ENCODE results near the gene OR4F6.
"Not testable (repeated sequence)": the region's sequence is repeated elsewhere in the genome, so short reads cannot be mapped to it uniquely, and the experiment has no call there.

OR4F6 gene, protein sequence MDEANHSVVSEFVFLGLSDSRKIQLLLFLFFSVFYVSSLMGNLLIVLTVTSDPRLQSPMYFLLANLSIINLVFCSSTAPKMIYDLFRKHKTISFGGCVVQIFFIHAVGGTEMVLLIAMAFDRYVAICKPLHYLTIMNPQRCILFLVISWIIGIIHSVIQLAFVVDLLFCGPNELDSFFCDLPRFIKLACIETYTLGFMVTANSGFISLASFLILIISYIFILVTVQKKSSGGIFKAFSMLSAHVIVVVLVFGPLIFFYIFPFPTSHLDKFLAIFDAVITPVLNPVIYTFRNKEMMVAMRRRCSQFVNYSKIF

DNA sequence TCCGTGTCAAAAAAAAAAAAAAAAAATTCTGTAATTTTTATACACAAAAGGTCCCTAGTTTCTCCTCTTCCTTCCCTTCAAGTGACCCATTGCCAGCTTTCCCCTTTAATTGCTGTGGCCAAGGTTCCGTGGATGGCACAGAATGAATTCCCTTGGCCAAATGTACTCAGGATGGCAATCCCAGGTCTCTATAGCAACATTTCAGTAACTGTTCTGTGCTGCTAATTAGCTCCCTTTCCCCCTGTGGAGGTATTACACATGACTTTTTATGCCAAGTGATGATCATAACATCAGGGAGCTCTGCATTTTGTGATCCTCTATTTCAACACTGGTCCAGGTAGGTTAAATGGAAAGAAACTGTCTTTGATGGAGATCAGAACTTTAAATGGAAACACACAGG, at the start of gene OR4F6:
OR4F6 (plus strand) TSS at position 301 of the 400 bp plus-strand sequence. CDS start 2,211 bp downstream, outside the sequence.
- DNase-seq: no peak

DNA sequence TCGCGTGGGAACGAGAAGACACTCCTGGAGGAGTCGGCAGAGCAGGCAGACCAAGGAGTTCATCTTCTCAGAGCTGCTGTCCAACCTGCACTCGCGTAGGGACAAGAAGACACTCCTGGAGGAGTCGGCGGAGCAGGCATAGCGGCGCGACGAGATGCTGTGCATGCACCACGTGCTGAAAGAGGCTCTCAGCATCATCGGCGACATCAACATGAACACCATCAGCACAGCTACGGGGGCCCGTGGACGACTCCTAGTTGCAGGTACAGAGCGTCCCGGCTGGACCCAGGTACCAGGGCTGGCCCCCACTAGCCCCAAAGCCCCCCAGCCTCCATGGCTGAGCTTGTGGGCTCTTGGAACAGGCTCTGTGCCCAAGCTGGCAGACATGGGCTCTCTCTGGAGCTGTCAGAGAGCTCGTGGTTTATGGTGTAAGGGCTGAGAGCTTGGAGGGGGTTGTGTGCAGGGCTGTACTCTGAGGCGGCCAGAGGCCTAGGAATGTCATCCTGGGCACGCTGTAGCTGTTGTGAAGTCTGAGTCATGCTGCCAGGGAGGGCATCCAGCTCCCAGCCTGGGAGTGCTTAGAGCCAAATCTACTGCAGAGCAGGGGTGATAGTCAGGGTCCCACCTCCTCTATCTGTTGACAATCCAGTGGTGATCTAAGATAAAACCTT, 38.5 kb upstream of the OR4F6 start:
- not testable (repeated sequence) for DNase-seq

DNA sequence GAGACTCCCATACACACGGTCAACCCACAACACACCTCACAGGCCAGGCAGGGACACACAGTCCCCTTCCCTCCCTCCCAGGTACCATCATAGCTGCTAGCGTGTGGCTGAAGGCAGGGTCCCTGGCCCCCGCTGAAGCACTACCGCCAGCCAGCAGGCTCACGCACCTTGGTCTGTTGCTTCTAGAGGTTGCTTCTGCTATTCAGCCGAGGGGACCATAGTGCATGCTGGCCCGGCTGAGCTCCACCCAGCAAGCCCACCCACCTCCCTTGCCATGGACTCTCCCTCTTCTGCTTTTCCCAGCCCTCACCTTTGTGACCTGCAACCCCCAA, 38.0 kb upstream of the OR4F6 start:
- DNase-seq: not testable (repeated sequence)

DNA sequence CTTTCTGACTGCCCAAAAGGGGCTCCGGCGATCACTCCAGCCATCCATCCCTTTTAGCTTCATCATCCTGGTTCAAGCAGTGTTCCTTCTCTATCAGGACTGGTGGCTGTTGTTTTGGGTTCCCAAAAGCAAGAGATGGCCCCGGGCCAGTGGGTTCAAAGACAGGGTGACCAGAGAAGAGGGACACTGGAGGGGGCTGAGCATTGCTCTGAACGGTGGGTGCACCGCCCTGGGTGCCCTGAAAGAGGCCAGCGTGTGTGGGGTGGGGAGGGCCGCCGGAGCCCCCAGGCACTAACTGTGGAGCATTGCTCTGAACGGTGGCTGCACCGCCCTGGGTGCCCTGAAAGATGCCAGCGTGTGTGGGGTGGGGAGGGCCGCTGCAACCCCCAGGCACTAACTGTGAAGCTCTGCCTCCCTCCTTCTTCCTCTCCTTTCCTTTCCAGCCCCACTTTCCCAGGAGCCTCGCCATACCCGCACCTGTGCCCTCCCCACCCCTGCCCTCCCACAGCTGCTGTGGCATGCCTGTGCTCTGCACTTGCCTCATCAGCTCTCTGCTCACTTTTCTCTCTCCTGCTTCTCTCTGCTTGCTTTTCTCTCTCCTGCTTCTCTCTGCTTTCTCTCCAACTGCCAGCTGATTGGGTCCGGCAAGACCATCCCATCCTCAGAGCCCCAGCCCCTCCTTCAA, 37.4 kb upstream of the OR4F6 start:
- no peak for DNase-seq

DNA sequence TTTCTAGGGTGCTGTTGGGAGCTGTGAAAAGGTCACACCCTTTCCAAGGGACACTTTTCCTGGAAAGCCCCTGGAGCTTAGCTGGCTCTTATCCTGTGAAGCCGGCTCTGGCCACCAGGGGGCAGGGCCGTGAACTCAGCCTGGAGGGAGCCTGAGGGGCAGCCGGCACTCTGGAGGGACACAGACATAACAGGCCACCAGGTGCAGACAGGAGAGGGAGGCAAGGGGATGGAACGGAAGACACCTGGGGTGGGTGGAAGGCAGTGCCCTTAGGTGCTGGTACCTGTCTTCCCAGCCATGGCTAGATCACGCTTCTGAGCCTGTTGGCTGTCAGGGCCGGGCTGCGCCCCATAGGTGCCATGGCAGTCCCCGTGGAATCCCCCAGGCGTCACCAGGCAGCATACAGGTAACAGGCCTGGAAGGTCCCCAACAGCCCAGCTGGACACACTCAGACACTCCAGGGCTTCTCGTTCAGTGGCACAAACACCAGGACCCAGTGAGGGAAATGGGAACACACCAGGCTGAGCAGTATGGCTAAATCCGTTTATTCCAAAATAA, 36.1 kb upstream of the OR4F6 start:
- DNase-seq: not testable (repeated sequence)

DNA sequence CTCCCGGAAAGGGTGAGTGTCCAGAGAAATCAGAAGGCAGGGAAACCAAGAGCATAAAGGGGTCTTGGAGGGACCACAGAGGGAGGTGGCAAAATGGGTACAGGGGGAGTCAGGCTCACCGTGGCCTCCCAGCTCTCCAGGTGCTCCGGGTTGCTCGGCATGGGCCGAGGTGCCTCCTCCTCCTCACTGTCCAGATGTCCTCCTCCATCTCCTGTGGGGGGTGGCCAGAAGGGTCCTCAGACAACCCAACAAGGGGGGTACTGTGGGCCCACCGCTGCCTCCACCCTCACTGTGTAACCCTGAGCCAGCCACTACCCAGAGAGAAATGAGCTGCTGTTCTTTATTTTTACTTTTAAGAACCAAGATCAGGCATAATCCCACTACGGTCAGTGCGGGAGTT, 30.4 kb upstream of the OR4F6 start:
- DNase-seq: no peak

DNA sequence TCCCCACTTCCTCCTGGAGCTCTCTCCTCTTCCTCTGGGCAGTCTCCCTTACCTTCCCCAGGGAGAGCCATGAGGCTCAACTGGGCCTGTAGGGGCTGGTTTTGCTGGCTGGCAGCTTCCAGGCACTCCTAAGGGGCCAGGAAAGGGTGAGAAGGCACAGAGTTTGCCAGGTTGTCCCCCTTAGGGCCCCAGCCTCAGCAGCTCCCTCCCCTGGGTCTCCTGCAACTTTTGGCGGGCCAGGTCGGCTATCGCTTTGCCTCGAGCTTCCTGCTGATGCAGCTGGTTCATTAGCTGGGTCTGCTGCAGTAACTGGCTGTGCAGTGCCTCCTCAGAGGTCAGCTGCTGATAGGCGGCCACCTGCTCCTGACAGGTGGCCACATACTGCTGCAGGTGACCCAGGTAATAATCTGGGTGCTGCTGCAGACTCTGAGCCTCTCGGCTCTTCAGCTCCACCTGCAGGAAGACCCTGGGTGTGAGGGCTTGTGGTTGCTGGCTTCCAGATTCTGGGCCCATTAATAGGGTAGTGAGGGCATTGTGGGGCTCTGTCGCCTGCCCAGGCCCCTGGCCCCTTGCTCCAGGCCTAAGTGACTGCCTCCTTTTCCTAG, 29.7 kb upstream of the OR4F6 start:
- DNase-seq: no peak

DNA sequence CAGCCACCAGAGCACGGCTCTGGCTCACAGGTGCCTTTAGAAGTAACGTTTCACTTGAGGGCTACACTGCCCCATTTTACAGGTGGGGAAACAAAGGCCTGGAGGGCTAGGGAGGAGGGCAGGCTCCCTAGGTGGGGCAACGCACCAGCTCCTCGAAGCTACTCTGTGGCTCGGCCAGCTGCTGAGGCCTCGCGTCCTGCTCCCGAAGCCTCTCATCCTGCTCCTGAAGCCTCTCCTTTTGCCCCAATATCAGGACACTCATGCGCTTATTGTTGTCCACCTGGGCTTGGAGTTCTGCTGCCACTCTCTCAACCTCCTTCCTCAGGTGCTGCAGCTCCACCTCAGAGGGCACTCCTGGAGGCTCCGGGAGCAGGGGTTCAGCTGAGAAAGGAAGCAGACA, 28.2 kb upstream of the OR4F6 start:
- no peak for DNase-seq

DNA sequence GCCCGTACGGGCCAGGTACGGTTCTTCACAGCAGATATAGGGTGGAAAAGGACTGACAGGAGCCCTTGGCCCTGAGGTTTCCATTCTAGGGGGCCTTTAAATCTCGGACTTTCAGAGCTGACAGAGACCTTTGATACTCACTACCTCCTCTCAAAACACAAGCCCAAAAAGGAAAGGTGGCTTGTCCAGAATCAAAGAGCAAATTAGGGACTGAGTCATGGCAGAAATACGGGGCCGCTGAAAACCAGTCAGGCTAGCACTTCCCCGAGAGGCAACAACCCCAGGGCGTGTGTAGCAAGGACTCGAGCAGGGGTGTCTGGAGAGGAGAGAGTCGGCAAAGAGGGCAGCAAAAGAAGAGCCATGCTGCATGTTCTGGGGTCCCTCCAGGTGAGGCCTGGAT, 24.7 kb upstream of the OR4F6 start:
- DNase-seq: not testable (repeated sequence)

DNA sequence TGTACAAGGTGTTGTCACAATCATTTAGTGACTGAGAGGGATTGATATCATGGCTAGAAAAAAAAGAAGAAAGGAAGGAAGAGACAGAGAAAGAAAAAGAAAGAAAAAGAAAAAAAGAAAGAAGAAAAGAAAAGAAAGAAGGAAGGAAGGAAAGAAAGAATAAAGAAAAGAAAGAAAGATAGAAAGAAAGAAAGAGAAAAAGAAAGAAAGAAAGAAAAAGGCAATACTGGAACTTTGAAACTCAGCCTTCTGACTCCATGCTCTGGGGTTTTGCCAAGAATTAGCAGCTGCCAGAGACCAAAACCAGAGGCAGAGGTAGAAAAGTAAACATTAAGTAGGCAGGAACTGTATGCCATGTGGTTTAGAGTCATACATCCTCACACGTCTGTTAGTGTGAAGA, 23.1 kb upstream of the OR4F6 start:
- not testable (repeated sequence) for DNase-seq

DNA sequence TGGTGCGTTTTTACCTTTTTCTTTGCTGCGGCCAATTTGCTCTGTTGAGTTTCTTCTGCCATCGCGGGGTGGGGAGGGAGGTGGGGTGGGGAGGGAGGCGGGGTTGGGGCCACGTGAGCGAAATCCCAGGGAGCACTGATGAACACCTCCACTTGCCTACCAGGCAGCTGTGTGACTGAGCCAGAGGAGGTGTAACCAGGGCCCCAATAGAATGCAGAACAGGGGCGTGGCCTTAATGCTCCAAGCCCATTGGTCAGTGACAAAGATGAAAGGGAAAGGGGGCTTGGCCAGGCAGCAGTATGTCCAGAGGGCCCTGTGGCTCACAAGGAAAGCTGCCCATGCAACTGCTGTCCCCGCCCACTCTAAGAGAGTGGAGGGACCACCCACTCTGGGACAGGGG, 21.4 kb upstream of the OR4F6 start:
- DNase-seq: no peak

DNA sequence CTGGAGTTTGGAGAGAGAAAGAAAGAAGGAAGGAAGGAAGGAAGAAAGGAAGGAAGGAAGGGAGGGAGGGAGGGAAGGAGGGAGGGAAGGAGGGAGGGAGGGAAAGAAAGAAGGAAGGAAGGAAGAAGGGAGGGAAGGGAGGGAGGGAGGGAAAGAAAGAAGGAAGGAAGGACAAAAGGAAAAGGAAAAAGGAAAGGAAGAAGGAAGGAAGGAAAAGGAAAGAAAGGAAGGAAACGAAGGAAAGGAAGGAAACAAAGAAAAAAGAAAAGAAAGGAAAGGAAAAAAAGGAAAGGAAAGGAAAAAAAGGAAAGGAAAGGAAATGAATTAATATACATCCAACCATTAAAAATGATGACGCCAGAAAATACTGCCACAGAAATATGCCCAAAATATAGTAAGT, 18.7 kb upstream of the OR4F6 start:
- DNase-seq: no peak

DNA sequence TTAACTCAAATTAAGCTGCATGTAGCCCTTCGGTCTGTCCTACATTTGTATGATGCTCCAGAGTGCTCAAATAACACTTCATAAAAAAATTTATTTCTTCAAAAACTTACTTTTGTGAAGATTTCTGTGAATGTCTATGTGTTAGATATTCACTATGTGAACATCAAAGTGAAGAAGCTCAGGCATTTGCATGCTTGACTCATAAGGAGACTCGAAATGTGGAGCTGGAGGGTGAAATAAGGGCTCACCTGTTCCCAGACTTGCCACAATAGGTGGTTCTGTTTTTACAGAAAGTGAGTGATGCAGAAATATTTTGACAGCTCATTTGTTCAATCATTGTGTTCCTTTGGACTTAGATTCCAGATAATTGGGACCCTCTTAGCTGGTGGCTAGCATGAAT, 16.9 kb upstream of the OR4F6 start:
- DNase-seq: not testable (repeated sequence)

DNA sequence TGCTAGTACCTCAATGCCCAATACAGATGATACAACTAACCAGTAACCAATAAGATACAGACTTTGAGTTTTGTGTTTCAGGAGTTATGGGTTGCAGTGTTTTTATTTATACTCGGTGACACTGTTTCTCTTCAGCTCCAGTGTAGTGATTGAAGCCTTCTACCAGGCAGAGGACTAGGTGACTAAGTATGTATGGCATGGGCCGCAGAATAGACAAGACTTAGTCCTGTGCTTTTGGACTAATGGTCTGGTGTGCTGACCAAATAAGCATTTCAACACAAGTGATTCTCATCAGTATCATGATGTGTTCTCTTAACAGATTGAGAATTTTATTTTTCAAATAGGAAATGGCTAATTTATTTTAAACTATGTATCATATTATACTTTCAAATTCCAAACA, 15.3 kb upstream of the OR4F6 start:
- DNase-seq: not testable (repeated sequence)

DNA sequence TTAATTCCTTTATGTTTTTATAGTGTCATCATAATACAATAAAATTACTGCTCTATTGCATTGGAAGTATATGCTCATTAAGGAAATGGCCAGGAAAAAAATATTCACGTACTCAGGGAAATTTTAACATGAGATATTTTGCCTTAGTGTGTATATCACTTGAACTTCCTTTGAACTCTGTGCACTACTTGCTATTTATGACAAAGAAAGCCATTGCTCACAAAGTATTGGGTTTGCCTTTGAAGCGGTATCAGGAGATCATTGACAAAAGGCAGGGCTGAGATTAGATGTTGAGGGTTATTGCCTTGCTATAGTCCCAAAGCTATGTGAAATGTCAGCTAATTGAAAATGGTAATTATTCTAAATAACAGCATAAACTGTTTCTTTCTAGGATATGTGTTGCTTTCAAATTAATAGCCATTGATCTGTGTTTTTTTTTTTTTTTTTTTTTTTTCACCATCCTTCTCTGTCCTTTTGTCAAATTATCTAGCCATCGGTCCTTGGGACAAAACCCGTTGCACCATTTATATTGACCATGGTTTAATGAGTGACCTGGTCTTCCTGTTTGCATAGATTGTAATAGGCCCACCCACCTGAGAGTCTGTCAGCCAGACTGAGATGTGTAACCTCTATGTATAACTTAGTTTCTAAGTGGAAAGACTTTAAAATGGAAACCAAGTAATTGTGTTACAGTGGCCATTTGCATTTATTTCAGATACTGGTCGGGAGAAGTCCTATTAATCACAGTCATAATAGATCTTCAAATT, 14.6 kb upstream of the OR4F6 start:
- DNase-seq: not testable (repeated sequence)

DNA sequence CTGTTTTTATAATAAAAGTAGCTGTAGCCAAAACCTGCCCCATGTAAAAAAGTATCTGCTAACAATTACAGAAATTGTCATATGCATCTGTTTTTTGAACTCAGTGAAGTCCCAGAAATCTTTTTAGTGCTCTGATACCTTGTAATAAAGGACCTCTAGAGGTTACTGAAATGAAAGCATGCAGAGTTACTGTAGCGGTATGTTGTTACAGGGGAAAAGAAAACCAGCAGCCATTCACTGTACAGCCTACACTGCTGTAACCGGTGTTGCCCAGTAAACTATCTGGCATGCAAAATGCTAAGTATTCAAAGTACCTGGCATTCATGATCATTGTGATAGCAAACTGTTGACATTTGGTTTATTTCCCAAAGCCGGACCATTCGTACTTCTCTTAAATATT, 12.6 kb upstream of the OR4F6 start:
- not testable (repeated sequence) for DNase-seq

DNA sequence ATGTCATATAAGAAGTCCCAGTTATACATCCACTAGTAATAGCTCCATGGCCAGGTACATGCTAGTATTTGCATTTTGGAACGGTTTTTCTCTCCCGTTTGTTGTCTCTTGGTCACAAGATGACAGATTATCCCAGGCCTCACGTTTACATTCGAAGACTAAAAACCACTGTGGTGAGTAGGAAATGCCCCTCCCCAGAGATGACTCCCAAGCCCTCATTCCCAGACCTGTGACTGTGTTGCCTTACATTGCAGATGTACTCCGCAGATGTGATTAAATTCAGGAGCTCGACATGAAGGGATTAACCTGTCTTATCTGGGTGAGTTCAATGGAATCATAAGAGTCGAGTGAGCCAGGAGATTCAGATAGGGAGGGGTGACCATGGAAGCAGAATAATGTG, 9.3 kb upstream of the OR4F6 start:
- DNase-seq: not testable (repeated sequence)

DNA sequence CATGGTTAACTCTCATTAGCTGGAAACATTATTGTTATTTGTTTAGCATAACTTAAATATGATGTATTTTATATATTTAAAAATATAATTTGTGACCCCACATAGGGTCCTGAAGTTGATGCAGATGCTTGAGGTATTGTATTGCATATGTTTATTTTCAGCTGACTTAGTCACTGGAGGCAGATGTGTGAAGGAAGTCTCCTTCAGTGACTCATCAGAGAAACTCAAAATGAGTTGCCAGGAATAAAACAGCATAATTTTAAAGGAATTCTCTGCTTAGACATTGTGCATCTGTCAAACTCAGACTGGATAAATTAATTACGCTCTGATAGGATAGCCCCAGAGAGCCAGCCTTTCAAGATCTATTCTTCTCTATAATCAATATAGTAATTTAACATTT, 7.9 kb upstream of the OR4F6 start:
- DNase-seq: no peak

DNA sequence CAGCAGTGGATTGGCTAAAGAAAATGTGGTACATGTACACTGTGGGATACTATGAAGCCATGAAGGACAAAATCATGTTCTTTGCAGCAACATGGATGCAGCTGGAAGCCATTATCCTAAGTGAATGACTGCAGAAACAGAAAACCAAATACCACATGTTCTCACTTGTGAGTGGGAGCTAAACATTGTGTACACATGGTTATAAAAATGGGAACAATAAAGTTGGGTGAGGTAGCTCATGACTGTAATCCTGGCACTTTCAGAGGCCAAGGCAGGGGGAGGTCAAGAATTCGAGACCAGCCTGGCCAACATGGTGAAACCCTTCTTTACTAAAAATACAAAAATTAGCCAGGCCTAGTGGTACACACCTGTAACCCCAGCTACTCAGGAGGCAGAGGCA, 3.6 kb upstream of the OR4F6 start:
- no peak for DNase-seq

DNA sequence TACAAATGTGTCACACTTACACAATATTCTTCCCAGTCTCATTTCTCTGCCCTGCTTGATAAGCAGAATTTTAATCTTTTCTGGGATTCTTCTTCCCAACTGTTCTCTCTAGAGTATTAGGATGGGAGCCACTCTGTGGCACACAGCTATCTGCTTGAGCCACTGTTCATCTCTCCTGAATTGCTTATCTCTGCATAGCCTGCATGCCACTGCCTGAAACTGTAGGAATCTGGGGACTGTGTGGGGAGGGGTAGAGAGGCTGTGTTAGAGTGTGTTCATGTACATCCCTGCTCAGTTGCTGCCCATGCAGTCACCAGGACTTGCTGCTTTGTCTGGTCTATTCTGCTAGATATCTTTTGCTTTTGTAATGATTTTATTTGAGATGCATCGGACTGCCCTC, 2.3 kb upstream of the OR4F6 start:
- no peak for DNase-seq

DNA sequence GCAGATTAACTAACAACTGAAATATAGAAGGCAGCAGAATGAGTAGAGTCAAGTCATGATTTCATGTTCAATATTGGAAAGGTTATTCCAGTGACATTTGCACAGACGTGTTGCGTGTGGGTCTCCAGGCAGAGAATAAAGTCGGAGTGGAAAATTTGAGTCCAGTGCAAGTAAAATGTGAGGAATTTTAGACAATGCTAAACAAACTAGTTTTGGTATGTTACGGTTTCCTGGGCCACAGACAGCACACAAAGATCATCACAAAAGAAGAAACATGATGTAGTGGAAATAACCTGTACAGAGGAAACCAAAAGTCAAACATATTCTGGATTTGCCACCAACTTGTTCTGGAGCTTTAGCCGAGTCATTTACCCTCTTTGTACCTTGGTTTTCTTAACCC, 367 bp downstream of the OR4F6 start:
- no peak for DNase-seq

DNA sequence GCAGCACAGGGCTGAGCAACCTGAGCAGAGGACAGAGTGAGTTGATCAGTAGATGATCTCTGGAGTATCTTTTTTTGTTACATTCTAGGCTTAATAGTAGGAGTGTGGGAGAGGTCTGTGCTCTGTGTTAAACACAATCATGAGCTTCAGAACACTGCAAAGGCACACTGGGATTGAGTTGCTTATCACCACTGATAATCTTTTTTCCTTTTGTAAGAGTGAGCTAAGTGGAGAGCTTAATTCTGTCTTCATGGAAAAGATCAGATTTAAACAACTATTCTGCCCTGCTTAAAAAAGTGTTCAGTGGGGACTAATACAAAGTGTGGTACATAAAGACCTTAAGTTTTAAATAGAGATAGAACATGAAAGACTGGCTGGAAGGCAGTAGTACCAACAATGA, 1.1 kb downstream of the OR4F6 start:
- DNase-seq: no peak

DNA sequence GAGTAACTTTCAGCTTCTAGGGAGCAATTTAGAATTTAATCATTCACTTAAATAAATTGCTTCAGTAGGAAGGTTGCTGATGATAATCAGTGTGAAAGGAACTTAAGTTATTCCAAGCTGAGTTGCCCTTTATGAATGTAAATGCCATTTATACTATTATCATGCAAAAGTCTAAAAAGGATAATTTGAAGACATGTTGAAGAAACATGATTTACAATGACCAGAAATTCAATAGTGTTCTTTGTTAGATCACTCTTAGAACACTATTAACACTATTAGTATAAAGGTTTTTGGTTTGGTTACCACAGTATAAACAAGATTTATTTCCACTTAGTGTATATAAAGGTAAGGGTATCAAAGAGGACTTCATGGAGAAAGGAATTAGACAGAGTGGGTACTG, 1.6 kb downstream of the OR4F6 start:
- no peak for DNase-seq
